Measurements from ENCODE around the gene SLC13A4. TPM values are rescaled to one million over a fixed set of nuclear protein-coding genes. Genes with fewer than 3 reads are reported as not detected.
"Not testable (repeated sequence)": the region's sequence is repeated elsewhere in the genome, so short reads cannot be mapped to it uniquely, and the experiment has no call there.

Gene SLC13A4
- total RNA-seq, 1 donor, result not detected

DNA sequence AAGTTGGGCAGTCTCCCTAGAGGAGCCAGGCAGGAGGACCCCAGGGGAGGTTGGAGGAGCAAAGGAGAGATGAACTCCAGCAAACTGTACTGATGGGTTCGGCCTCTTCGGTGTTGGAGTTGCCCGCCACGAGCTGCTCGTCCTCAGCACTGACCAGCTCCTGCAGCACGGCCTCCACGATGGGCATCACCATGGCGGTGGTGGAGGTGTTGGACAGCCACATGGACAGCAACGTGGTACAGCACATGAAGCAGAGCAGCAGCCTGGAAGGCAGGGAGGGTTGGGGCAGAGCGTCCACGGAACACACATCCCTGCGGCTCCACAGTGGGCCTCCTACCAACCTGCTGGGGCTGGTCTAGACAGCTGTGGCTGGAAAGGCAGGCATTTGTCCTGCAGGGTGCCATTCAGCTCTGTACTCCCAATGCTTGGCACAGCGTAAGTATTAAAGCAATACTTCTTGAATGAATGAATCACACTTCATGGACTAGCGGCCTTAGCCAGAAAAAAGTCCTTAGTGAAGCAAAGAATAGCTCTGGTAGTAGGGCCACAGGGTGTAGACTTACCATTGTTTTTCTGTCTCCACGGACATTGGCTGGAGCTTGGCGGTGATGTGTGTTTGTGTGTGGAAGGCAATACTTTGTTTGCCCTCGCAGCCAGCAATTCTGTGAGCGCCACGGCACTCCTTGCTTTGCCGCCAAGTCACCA is 21.8 kb downstream of the SLC13A4 start:
- Histone ChIP-seq H3K4me3 (ENCODE audit: low read length) (no peak overlapping the region), H3K4me1 (ENCODE audit: insufficient read depth, low read length) (no peaks in the 10 kb centered on the region), H3K9me3 (ENCODE audit: low read depth, low read length) (no peaks in the 10 kb centered on the region), H3K27me3 (ENCODE audit: insufficient read depth, low read length) (no peaks in the 10 kb centered on the region)

DNA sequence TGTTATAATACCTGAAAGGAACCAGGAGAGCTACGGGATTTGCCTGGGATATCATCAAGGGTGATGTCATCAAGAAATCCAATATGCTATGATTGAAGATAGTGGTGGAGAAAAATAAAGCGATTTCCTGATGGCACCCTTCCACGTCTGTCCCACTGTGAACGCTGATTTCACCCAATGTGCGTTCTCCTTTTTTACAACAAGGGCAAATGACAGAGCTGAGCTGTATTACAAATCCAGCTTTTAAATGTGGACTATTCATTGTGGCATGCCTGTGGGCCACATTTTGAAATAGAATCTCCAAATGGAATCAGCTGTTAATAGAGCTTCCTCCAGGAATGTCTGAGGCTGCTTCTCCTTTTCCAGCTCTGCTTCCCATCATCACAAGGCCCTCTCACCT is 23.3 kb downstream of the SLC13A4 start:
- H3K27me3 ChIP-seq (ENCODE audit: insufficient read depth, low read length), result no peaks in the 10 kb centered on the region
- H3K4me3 ChIP-seq (ENCODE audit: low read length), result no peak overlapping the region
- no peaks in the 10 kb centered on the region for H3K9me3 ChIP-seq (ENCODE audit: low read depth, low read length)
- no peaks in the 10 kb centered on the region for H3K4me1 ChIP-seq (ENCODE audit: insufficient read depth, low read length)

DNA sequence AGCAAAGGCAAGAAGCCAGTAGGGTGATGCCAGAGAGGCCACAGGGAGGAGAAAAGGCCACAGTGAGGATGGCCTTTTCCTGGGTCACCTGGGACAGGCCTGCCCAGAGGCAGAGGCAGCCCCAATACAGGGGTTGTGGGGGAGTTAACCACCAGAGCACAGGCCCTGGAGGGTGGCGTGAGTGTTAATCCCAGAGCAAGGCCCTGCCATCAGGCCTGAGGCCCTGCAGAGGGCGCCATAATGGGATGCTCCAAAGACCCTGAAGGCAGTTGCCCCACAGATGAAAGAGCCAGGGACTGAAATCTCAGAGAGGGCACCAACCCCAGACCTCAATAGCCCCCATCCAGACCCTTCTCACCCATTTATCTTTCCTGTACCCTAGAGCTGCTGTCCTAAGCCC is 23.9 kb downstream of the SLC13A4 start:
- Histone ChIP-seq H3K4me3 (ENCODE audit: low read length) (no peak overlapping the region), H3K4me1 (ENCODE audit: insufficient read depth, low read length) (no peaks in the 10 kb centered on the region), H3K9me3 (ENCODE audit: low read depth, low read length) (no peaks in the 10 kb centered on the region), H3K27me3 (ENCODE audit: insufficient read depth, low read length) (no peaks in the 10 kb centered on the region)

DNA sequence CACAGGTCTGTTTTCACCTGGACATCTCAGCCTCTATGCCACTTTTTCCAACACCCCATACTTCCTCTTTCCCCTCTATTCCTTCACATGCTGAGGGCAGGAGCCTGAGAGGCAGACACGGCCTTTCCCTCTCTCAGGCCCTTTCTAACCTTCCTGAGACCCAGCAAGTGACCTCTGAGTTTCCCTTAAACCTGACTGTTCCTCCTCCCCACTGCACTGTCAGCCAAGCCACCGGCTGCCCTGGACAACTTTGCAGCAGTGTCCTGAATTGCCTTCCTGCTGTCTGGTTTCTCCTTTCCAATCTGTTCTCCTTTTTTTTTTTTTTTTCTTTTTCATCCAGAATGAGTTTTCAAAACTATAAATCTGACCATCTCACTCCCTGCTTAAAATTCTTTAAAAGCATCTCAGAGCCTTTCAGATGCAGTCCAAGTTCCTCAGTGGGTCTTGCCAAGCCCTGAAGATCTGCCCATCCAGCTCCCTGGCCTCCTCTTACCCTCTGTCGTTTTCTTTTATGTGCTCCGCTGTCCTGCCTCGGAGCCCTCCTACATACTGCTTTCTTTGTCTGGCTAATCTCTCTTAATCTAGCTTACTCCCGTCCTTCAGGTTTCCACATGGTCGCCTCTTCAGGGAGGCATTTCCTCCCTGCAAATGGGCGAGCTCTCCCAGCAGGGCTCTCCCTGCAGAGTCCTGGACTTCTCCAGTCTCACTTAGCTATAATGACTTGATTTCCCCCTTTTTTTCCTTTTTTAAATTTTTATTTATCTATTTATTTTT is 30.5 kb downstream of the SLC13A4 start:
- no peak overlapping the region for H3K4me3 ChIP-seq (ENCODE audit: low read length)
- no peaks in the 10 kb centered on the region for H3K27me3 ChIP-seq (ENCODE audit: insufficient read depth, low read length)
- no peaks in the 10 kb centered on the region for H3K4me1 ChIP-seq (ENCODE audit: insufficient read depth, low read length)
- H3K9me3 ChIP-seq (ENCODE audit: low read depth, low read length), result no peaks in the 10 kb centered on the region

DNA sequence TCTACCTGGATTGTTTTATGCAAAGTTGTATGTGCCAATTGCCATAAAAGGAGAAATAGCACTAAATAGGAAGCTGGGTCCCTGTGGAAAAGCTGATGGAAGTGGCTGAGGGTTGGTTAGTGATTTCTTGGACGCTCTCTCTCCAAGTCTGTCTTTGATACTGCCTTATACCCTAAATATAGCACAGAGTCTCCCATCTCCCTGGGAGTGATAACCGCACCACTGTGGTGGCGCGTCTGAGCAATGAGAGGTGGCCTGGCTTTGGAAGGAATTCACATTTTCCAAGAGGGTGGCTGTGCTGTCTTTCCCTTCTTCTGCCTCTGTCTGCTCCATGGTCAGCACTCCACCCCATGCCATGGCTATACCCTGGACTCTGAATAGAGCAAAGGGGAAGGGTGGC is 34.4 kb downstream of the SLC13A4 start:
- Histone ChIP-seq H3K4me3 (ENCODE audit: low read length) (no peak overlapping the region), H3K4me1 (ENCODE audit: insufficient read depth, low read length) (peaks cover 4% of the 10 kb centered on the region), H3K27me3 (ENCODE audit: insufficient read depth, low read length) (no peaks in the 10 kb centered on the region), H3K9me3 (ENCODE audit: low read depth, low read length) (no peaks in the 10 kb centered on the region)

DNA sequence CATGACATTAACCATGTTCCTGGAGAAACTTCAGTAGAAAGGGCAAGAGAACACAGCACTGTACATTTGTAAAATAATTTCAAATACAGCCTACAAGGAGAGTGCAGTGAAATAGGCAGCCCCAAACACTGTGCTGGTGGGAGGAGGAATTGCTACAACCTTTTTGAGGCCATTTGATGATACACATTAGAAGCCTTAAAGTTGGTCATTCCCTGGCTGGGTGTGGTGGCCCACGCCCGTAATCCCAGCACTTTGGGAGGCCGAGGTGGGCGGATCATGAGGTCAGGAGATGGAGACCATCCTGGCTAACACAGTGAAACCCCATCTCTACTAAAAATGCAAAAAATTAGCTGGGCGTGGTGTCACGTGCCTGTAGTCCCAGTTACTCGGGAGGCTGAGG is 35.4 kb downstream of the SLC13A4 start:
- not testable (repeated sequence) for H3K4me3 ChIP-seq (ENCODE audit: low read length); H3K4me1 ChIP-seq (ENCODE audit: insufficient read depth, low read length); H3K9me3 ChIP-seq (ENCODE audit: low read depth, low read length); H3K27me3 ChIP-seq (ENCODE audit: insufficient read depth, low read length)

DNA sequence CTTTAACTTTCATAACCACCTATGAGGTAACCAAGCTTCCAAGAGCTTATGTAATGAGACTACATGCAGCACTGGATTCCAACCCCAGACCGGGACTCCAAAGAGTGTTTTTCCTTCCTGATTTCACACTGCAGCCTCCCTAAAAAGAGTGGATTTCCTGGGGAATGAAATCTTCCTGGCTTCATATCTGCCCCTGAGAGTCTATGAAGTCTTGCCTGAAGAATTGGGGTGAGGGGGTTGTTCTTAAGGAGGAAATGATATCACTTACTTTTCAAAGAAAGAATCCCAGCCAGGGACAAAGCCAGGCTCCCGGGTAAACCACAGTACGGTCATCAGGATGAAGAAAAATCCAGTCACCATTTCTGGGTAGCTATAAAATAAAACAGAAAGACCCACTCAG is 35.9 kb downstream of the SLC13A4 start:
- H3K27me3 ChIP-seq (ENCODE audit: insufficient read depth, low read length), result no peaks in the 10 kb centered on the region
- no peak overlapping the region for H3K4me3 ChIP-seq (ENCODE audit: low read length)
- peaks cover 4% of the 10 kb centered on the region for H3K4me1 ChIP-seq (ENCODE audit: insufficient read depth, low read length)
- H3K9me3 ChIP-seq (ENCODE audit: low read depth, low read length), result no peaks in the 10 kb centered on the region

DNA sequence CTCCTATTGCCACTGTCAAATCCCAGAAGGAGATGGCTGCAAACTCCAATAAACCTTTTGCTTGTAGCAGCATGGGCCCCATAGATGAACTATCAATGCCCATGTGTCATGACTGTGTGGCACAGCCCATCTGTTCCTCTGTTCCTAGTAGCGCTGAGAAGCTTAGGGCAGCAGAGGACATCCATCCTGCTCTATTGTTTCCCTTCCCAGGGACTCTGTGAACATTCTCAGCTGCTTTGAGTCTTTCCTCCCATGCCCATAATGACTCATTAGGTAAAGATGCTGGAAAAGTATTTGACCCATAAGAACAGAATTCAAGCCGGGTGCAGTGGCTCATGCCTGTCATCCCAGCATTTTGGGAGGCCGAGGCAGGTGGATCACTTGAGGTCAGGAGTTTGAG is 37.4 kb downstream of the SLC13A4 start:
- no peaks in the 10 kb centered on the region for H3K9me3 ChIP-seq (ENCODE audit: low read depth, low read length)
- H3K27me3 ChIP-seq (ENCODE audit: insufficient read depth, low read length), result no peaks in the 10 kb centered on the region
- H3K4me3 ChIP-seq (ENCODE audit: low read length), result no peak overlapping the region
- peaks cover 4% of the 10 kb centered on the region for H3K4me1 ChIP-seq (ENCODE audit: insufficient read depth, low read length)

DNA sequence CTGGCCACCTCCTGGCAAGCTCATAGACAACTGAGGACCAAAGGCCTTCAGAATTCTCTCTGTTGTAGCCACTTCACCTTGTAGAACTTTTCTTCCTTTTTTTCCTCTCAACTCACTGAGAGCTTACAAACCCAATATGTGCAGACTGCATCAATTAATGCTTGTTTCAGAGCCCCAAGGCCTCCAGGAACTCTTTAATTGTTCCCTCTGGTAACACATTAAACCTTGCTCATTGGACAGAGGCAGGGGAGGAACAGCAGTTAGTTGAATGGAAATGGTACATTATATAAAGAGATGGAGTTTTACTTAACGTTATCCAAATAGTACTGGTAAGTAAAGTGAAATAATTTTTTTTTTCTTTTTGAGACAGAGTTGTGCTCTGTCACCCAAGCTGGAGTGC is 40.5 kb downstream of the SLC13A4 start:
- Histone ChIP-seq H3K27me3 (ENCODE audit: insufficient read depth, low read length) (no peaks in the 10 kb centered on the region), H3K9me3 (ENCODE audit: low read depth, low read length) (no peaks in the 10 kb centered on the region), H3K4me3 (ENCODE audit: low read length) (no peak overlapping the region), H3K4me1 (ENCODE audit: insufficient read depth, low read length) (peaks cover 4% of the 10 kb centered on the region)

DNA sequence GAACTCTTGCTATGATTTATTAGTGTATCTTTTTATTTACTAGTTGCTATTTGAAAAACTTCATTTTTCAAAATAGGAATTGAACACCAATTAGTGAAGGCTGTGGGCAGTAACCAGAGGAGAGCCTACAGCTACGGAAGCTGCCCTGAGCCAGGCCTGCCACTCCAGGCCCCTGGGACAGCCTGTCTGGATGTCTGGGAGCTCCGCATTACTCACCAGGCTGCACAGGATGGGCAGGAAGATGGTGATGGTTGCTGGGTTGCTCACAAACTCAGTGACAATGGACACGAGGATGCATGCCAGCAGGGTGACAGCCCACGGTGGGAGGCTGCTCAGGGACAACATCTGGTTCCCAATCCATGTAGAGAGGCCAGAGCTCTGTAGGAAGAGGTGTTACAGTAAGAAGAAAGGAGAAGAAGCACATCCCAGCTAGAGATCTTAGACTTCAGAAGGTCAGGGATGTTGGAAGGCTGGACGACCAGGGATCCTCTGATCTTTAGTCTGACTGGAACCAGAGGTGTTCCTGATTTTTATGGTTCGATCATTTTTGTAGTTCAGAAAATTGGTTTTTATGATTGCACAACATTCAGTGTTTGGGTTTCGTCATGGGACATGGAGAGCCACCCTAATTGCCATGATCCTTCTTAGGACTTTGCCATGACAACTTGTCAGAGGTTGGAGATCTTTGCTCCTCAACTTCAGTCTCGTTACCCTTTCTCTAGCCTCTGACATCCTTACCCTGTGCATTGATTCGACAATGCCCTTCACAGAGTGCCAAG is 42.5 kb downstream of the SLC13A4 start:
- Histone ChIP-seq H3K4me3 (ENCODE audit: low read length) (no peak overlapping the region), H3K9me3 (ENCODE audit: low read depth, low read length) (no peaks in the 10 kb centered on the region), H3K27me3 (ENCODE audit: insufficient read depth, low read length) (no peaks in the 10 kb centered on the region), H3K4me1 (ENCODE audit: insufficient read depth, low read length) (no peaks in the 10 kb centered on the region)

DNA sequence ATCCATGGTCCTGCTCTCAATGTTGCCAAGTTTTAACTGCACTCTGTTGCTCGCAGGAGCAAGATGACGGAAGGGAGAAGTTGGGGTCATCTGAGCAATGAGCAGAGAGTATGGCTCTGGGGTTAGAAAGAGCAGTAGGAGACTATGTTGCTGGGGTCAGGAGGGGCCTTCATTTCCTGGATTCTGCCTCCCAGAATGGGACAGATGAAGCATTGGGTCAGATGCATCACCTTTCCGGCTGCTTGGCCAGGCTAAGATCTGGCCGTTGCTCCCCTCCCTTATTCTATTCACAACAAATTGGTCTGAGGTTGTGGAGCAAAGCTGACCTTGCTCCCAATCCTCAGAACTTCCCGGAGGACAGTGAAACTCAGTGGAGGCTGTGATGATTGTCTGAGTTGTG is 43.3 kb downstream of the SLC13A4 start:
- no peaks in the 10 kb centered on the region for H3K4me1 ChIP-seq (ENCODE audit: insufficient read depth, low read length)
- no peaks in the 10 kb centered on the region for H3K9me3 ChIP-seq (ENCODE audit: low read depth, low read length)
- no peak overlapping the region for H3K4me3 ChIP-seq (ENCODE audit: low read length)
- H3K27me3 ChIP-seq (ENCODE audit: insufficient read depth, low read length), result no peaks in the 10 kb centered on the region

DNA sequence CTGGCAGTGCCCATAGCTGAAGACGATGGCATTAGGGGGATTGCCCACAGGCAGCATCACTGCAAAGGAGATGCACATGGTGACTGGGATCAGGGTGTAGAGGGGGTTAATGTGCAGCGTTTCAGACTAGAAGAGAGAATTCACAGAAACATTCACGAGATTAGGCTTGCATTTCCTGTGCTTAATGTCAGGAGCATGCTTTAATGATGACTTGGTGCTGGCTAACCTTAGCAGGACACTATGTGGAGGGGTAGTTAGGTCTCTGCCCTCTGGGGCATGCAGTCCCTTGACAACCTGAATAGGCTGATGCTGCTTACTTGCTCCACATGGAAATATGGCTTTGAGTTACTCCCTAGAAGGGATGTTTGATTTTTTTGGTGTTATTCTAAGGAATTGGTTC is 43.9 kb downstream of the SLC13A4 start:
- Histone ChIP-seq H3K4me3 (ENCODE audit: low read length) (no peak overlapping the region), H3K4me1 (ENCODE audit: insufficient read depth, low read length) (no peaks in the 10 kb centered on the region), H3K27me3 (ENCODE audit: insufficient read depth, low read length) (no peaks in the 10 kb centered on the region), H3K9me3 (ENCODE audit: low read depth, low read length) (no peaks in the 10 kb centered on the region)

DNA sequence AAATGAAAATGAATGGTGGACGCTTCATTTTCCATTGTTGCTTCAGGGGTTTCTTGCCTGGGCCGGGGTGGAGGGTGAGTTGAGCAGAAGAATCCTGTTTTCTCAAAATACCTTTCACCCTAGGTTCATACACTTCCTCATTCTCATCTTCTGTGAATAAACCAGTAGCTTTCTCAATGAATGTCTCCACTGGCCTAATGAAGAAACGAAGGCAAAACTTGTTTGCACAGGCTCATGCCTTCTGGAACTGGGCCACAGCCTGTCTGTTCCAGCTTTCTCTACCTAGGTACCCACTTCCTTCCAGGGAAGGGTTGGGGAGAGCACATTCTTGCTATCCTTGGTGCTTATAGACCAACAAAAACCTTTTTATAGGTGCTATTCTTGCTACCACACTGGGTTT is 44.4 kb downstream of the SLC13A4 start:
- no peaks in the 10 kb centered on the region for H3K9me3 ChIP-seq (ENCODE audit: low read depth, low read length)
- H3K27me3 ChIP-seq (ENCODE audit: insufficient read depth, low read length), result no peaks in the 10 kb centered on the region
- H3K4me1 ChIP-seq (ENCODE audit: insufficient read depth, low read length), result no peaks in the 10 kb centered on the region
- no peak overlapping the region for H3K4me3 ChIP-seq (ENCODE audit: low read length)

DNA sequence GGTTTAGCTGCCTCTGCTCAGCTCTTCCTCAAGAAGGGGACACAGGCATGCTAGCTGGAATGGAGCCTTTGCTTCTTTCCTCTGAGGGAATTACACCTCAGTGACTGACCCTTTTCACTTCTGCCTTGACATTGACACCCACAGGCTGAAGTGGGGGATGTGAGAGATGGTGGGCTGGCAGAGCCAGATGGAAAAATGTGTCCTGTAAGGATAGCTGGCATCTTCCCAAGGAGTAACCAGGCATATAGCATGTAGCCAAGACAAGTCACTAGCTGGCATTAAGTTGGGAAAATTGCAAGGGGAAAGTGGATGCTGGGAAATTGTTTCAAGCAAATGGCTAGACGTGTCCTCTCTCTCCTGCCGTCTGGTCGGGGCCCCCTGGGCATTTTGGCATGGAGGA is 45.8 kb downstream of the SLC13A4 start:
- Histone ChIP-seq H3K27me3 (ENCODE audit: insufficient read depth, low read length) (no peaks in the 10 kb centered on the region), H3K4me3 (ENCODE audit: low read length) (no peak overlapping the region), H3K9me3 (ENCODE audit: low read depth, low read length) (no peaks in the 10 kb centered on the region), H3K4me1 (ENCODE audit: insufficient read depth, low read length) (no peaks in the 10 kb centered on the region)

DNA sequence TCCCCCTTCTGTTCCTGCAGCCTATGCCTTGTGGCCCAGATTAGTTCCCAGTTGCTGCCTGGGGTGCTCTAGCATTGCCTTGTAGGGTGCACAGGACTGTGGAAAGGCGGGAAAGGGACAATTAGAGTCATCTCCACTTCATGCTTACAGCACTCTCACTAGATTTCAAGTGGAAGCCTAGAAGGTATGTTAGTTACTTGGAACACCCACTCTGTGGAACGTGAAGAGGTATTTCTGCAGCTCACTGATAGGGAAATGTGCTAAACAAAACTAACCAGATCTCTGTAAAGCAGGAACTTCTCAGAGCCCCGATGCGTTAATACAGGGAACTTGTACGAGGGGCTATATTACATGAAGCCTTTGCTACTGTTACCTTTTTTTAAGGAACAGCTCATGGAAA is 46.2 kb downstream of the SLC13A4 start:
- H3K27me3 ChIP-seq (ENCODE audit: insufficient read depth, low read length), result no peaks in the 10 kb centered on the region
- no peak overlapping the region for H3K4me3 ChIP-seq (ENCODE audit: low read length)
- no peaks in the 10 kb centered on the region for H3K4me1 ChIP-seq (ENCODE audit: insufficient read depth, low read length)
- H3K9me3 ChIP-seq (ENCODE audit: low read depth, low read length), result no peaks in the 10 kb centered on the region

All from mononuclear cell (primary cell).